ENCODE measurements around the gene NRF1. TPM values are rescaled to one million over a fixed set of nuclear protein-coding genes. Genes with fewer than 3 reads are reported as not detected.

The NRF1 gene
- total and polyA plus RNA-seq, 2 of the 8 experiments (the other 6 are each of a cell fraction or from before 2014, with no cell fraction given) = 18.2 to 21.4 TPM

- no peak for FAIRE-seq
- ChIA-PET CTCF (ENCODE audit: partially characterized antibody) (interaction anchor here (0.7 to 1.0 kb wide), 3 partner anchors 9 to 18 kb away, joined by 3 read pairs; no protein-coding TSS in a partner anchor), POLR2A (ENCODE audit: partially characterized antibody) (interaction anchor here (0.7 to 1.0 kb wide), 2 partner anchors 44 to 116 kb away, joined by 3 read pairs; no protein-coding TSS in a partner anchor)
Observed at GRCh38 chr7:129655811-129656210, 44.3 kb downstream of the NRF1 start.

More at GRCh38 chr7:129655811-129656210, 44.3 kb downstream of the NRF1 start:
- 78% methylated on average over 3 of the region's 3 CpGs; no CpG with 5 or more reads in 1 of the 2 experiments for WGBS, 2 experiments (ENCODE audit: extremely low coverage in 1 of 2, insufficient coverage in 1 of 2, insufficient read length in 1 of 2, insufficient replicate concordance in 2 of 2, low coverage in 1 of 2, low lambda C conversion rate in 2 of 2, missing lambda C conversion rate in 1 of 2)
- Histone ChIP-seq H4K5ac (ENCODE audit: insufficient read length, low read depth, low read length) (no peak overlapping the region), H3K23me2 (ENCODE audit: low read depth, low read length) (no peaks in the 10 kb centered on the region), H2AK5ac (ENCODE audit: low read depth, low read length) (no peak overlapping the region), H2AFZ (ENCODE audit: low read length) (no peak overlapping the region), H3K27me3 (replicated peaks in 1 of 4; ENCODE audit: control insufficient read depth in 3 of 4, extremely low read depth in 1 of 4, insufficient read depth in 3 of 4, low read length in 3 of 4) (no peaks in the 10 kb centered on the region), H3K9me3 (ENCODE audit: insufficient read depth in 2 of 2, low read depth in 1 of 2, low read length in 1 of 2) (peaks cover 10 to 20% of the 10 kb centered on the region in 2 experiments), H3K27ac (ENCODE audit: low read depth, low read length) (no peak overlapping the region), H3K4me2 (ENCODE audit: insufficient read depth in 1 of 2, low read depth in 2 of 2, low read length in 2 of 2) (no peak overlapping the region), H4K20me1 (replicated peaks in 1 of 2; ENCODE audit: control insufficient read depth in 1 of 2, insufficient read depth in 2 of 2, low read length in 2 of 2) (no peaks in the 10 kb centered on the region), H3K23ac (ENCODE audit: insufficient read length) (no peak overlapping the region), H2BK15ac (ENCODE audit: low read length) (no peak overlapping the region), H3K79me2 (ENCODE audit: control insufficient read depth in 1 of 2, insufficient read depth in 2 of 2, low read length in 2 of 2) (peaks cover 0 to 44% of the 10 kb centered on the region in 2 experiments; a peak in 3 of 4 replicates), H3K36me3 (ENCODE audit: control insufficient read depth in 2 of 4, insufficient read depth in 4 of 4, low read length in 3 of 4) (peaks cover 1 to 37% (median 21%) of the 10 kb centered on the region in 4 experiments; a peak in 7 of 8 replicates), H3K4me3 (ENCODE audit: extremely low read depth in 1 of 4, insufficient read depth in 2 of 4, low read depth in 3 of 4, low read length in 4 of 4) (no peak overlapping the region), H3K4me1 (replicated peaks in 1 of 4; ENCODE audit: control insufficient read depth in 3 of 4, insufficient read depth in 4 of 4, low read length in 3 of 4) (peaks cover 0 to 4% (median under 1%) of the 10 kb centered on the region in 4 experiments; a peak in 2 of 7 replicates), H2BK5ac (ENCODE audit: low read depth, low read length) (no peak overlapping the region), H2BK120ac (replicated peaks; ENCODE audit: low read depth, low read length) (no peak overlapping the region), H2BK20ac (ENCODE audit: low read length) (no peak overlapping the region), H3K9ac (replicated peaks in 1 of 4; ENCODE audit: extremely low read depth in 1 of 4, low read depth in 3 of 4, low read length in 3 of 4) (no peak overlapping the region), H3K56ac (replicated peaks; ENCODE audit: insufficient read length, low read depth, low read length) (no peak overlapping the region), H3K4ac (replicated peaks; ENCODE audit: insufficient read length, low read depth, low read length) (no peak overlapping the region), H3K14ac (ENCODE audit: insufficient read length) (no peak overlapping the region), H4K91ac (replicated peaks; ENCODE audit: insufficient read length, low read length) (no peak overlapping the region), H2BK12ac (ENCODE audit: low read depth, low read length) (no peak overlapping the region), H3K79me1 (ENCODE audit: low read depth, low read length) (no peaks in the 10 kb centered on the region), H3K18ac (ENCODE audit: extremely low read depth, low read length) (no peak overlapping the region), H4K8ac (ENCODE audit: extremely low read depth, insufficient read depth, low read length) (no peak overlapping the region)
- DNase-seq (ENCODE audit: low read depth in 1 of 2, low spot score in 2 of 2) = no peak
- TF ChIP-seq POU5F1 (IDR thresholded peaks at IDR 0.05; ENCODE audit: low read depth, low read length) = no peak
- TF ChIP-seq RFX5 (IDR thresholded peaks at IDR 0.05; ENCODE audit: borderline replicate concordance, low read depth, low read length) = no peak
- no peak for TF ChIP-seq BCL11A (IDR thresholded peaks at IDR 0.05; ENCODE audit: low read depth in 2 of 2, low read length in 2 of 2)
- no peak for TF ChIP-seq ZNF274 (IDR thresholded peaks at IDR 0.05; ENCODE audit: borderline replicate concordance, extremely low read depth, low read length)
- TF ChIP-seq CBX5 (IDR thresholded peaks at IDR 0.05; ENCODE audit: low read depth, low read length) = no peak
- TF ChIP-seq PHF8 (conservative IDR thresholded peaks at IDR 0.05; ENCODE audit: low read depth, low read length) = no peak
- no peak for TF ChIP-seq SIRT6 (IDR thresholded peaks at IDR 0.05; ENCODE audit: low read length)
- TF ChIP-seq SRF (IDR thresholded peaks at IDR 0.05; ENCODE audit: low read depth, low read length) = no peak
- TF ChIP-seq CTBP2 (IDR thresholded peaks at IDR 0.05; ENCODE audit: borderline replicate concordance, insufficient read depth, insufficient read length, low read length) = no peak
